Thyroid gland (tissue), 4 donors: Measurements from ENCODE around the gene OTOG.

Source experiments
- CTCF ChIP-seq, 6 experiments: fragments of 200-600 bp in 3 of 6; fragments of 450-650 bp in 3 of 6; sonication (generic) in 3 of 6; IDR thresholded peaks; one replicate each; pipeline ENCODE4 v1.5.1; 2016 to 2019; ENCODE audit warnings: antibody characterized with exemption in 6 of 6, mild to moderate bottlenecking in 2 of 6, inconsistent platforms in 1 of 6, moderate library complexity in 1 of 6
- POLR2A ChIP-seq, 2 donors: fragments of 450-650 bp; IDR thresholded peaks; one replicate each; pipeline ENCODE4 v1.6.1; 2017; ENCODE audit warnings: antibody characterized with exemption in 2 of 2, mild to moderate bottlenecking in 2 of 2, moderate library complexity in 1 of 2

GRCh38 chr11:17563231-17563646 lies 16.2 kb downstream of the OTOG start:
- TF ChIP-seq CTCF (IDR thresholded peaks at IDR 0.05) (no peak), POLR2A (IDR thresholded peaks at IDR 0.05) (no peak)
